OCI-M1 (cell line): Measurements from ENCODE around the gene TDRKH.

Experiments
- DNase-seq: peaks from one replicate; lab custom pipeline; 2025; lab: John Stamatoyannopoulos, UW

The TDRKH gene

GRCh38 chr1:151822404-151822803 is 32.1 kb upstream of the TDRKH start:
- peak; percentile 20 for DNase-seq

GRCh38 chr1:151820940-151821339 is 30.6 kb upstream of the TDRKH start:
- DNase-seq, result no peak

GRCh38 chr1:151819976-151820623 is 29.8 kb upstream of the TDRKH start:
- DNase-seq, result no peak

- DNase-seq, result no peak
Measured at GRCh38 chr1:151819227-151819835, 29.0 kb upstream of the TDRKH start.

GRCh38 chr1:151817353-151817730 is 27.0 kb upstream of the TDRKH start:
- DNase-seq, result no peak

- DNase-seq, result no peak
Measured at GRCh38 chr1:151816548-151817352, 26.4 kb upstream of the TDRKH start.

- DNase-seq, result no peak
Measured at GRCh38 chr1:151815716-151816327, 25.5 kb upstream of the TDRKH start.

- no peak for DNase-seq
Measured at GRCh38 chr1:151814971-151815545, 24.8 kb upstream of the TDRKH start.

- DNase-seq, result no peak
Measured at GRCh38 chr1:151814426-151814825, 24.1 kb upstream of the TDRKH start.

GRCh38 chr1:151813271-151813977 is 23.1 kb upstream of the TDRKH start:
- no peak for DNase-seq

- no peak for DNase-seq
Measured at GRCh38 chr1:151811181-151811580, 20.9 kb upstream of the TDRKH start.

- no peak for DNase-seq
Measured at GRCh38 chr1:151809985-151810556, 19.8 kb upstream of the TDRKH start.

GRCh38 chr1:151809290-151809984 is 19.1 kb upstream of the TDRKH start:
- DNase-seq, result no peak

GRCh38 chr1:151807766-151808165 is 17.5 kb upstream of the TDRKH start:
- DNase-seq, result no peak

GRCh38 chr1:151807131-151807530 is 16.8 kb upstream of the TDRKH start:
- no peak for DNase-seq

- DNase-seq, result no peak
Measured at GRCh38 chr1:151806170-151806569, 15.9 kb upstream of the TDRKH start.

GRCh38 chr1:151805066-151805820 is 14.9 kb upstream of the TDRKH start, which contains the start of gene LINGO4:
TSS of gene LINGO4 (minus strand) at chr1:151805419. CDS start at chr1:151802704, 2,715 bp downstream.
- DNase-seq, result no peak

GRCh38 chr1:151803915-151804314 is 13.6 kb upstream of the TDRKH start:
- no peak for DNase-seq

- DNase-seq, result no peak
Measured at GRCh38 chr1:151803164-151803563, 12.9 kb upstream of the TDRKH start.

- DNase-seq, result no peak
Measured at GRCh38 chr1:151802372-151802771, 12.1 kb upstream of the TDRKH start.
